Neural progenitor cell (in vitro differentiated cells): ENCODE measurements around the gene LIN9.

ENCODE experiments used
- CTCF ChIP-seq: fragments of 200-600 bp; sonication (generic); IDR thresholded peaks from 2 replicates; pipeline ENCODE4 v1.5.1; 2017; ENCODE audit warnings: antibody characterized with exemption, mild to moderate bottlenecking
- EZH2 ChIP-seq: fragments of 200-600 bp; sonication (generic); IDR thresholded peaks from 2 replicates; pipeline ENCODE4 v1.6.1; 2017; ENCODE audit warnings: antibody characterized with exemption, mild to moderate bottlenecking, moderate library complexity

GRCh38 chr1:226355669-226356551, 46.9 kb upstream of the LIN9 start:
- TF ChIP-seq CTCF: no peak
- TF ChIP-seq EZH2: no peak
